AG09319 (cell line): ENCODE measurements around the gene FICD.
"Not testable (repeated sequence)": the region's sequence is repeated elsewhere in the genome, so short reads cannot be mapped to it uniquely, and the experiment has no call there.

Source experiments
- DNase-seq: peaks from one replicate; pipeline ENCODE4 v3.0.0-alpha.2; 2010; ENCODE audit warnings: low read depth; ENCODE audit errors: extremely low read depth
- TF ChIP-seq, protein P1 (sequence below): IDR thresholded peaks from 2 replicates; pipeline ENCODE4 v1.5.1; 2011; ENCODE audit warnings: low read depth, mild to moderate bottlenecking, inconsistent platforms, low read length, moderate library complexity

Gene FICD

DNA sequence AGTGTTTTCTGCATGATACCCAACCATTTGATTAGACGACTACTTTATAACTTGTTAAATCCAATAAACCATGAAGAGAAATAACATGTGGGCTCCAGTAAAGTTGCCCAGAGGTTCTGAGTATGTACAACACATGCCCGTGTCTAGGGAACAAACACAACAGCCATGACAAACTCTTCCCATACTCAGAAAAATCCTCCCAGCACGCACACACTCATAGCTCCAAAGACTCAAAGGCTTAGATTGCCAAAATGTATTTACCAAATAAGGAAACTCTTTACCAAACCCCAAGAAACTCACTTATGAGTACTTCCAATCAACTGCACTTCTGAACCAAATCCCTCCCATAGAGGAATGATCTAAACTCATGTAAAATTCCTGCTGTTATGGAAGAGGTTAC, 28.6 kb downstream of the FICD start:
- DNase-seq, result no peak
- TF ChIP-seq, protein P1, sequence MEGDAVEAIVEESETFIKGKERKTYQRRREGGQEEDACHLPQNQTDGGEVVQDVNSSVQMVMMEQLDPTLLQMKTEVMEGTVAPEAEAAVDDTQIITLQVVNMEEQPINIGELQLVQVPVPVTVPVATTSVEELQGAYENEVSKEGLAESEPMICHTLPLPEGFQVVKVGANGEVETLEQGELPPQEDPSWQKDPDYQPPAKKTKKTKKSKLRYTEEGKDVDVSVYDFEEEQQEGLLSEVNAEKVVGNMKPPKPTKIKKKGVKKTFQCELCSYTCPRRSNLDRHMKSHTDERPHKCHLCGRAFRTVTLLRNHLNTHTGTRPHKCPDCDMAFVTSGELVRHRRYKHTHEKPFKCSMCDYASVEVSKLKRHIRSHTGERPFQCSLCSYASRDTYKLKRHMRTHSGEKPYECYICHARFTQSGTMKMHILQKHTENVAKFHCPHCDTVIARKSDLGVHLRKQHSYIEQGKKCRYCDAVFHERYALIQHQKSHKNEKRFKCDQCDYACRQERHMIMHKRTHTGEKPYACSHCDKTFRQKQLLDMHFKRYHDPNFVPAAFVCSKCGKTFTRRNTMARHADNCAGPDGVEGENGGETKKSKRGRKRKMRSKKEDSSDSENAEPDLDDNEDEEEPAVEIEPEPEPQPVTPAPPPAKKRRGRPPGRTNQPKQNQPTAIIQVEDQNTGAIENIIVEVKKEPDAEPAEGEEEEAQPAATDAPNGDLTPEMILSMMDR, result no peak

DNA sequence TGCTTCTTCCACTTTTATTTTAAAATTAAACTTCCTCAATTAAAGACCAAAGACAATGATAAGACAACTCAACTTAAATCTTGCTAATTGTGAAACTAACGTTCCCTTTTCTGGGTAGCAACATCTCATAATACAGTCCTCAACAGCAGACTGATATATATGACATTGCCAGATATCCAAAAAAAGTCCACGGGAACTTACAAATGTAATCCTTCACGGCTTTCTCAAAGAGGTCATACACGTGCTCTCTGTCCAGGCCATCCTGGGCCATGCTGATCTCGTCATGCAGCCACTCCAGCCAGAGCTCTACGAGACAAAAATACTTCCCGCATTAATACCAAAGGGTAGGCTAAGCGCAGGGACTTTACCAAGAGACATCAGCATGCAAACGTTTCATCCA, 32.6 kb downstream of the FICD start:
- TF ChIP-seq, protein P1, result no peak
- DNase-seq, result no peak

DNA sequence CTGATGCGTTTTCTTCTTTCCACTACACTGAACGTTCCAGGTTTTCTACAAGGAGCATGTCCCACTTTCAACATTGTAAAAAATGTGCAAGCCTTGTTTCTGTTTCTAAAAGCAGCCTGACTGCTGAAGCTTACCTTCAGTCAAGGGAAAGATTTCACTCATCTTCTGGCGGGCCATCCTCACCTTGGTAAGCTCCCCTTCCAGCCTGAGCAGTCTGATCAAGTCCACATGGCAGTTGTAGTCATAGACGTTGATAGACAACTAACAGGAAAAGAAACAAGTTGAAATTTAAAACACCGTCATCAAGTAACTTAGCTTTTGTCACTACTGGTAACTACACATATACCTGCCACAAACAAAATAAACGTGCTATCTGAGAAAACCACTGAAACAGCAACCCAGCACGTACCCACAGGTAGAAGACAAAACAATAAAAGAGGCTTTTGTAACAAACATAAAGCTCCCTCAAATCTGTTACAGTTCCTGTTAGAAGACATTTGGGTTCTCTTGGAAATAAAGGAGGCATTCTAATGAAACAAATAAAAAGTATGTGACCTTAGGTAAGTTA, 34.0 kb downstream of the FICD start:
- TF ChIP-seq, protein P1, result no peak
- no peak for DNase-seq

DNA sequence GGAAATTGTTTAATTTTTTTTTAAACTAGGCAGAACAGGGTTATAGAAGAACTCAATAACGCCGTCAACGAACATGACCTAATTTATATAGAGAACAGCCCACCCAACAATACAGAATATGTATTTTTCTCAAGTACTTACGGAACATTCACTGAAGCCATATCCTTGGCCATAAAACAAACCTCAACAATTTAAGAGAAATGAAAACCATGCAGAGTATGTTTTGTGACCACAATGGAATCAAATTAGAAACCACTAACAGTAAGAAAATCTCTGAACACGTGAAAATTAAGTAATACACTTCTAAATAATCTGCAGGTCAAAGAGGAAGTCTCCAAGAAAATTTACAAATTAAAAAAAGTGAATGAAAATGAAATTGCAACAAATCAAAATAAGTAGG, 36.5 kb downstream of the FICD start:
- peak; percentile 36 for DNase-seq
- TF ChIP-seq, protein P1, result no peak

DNA sequence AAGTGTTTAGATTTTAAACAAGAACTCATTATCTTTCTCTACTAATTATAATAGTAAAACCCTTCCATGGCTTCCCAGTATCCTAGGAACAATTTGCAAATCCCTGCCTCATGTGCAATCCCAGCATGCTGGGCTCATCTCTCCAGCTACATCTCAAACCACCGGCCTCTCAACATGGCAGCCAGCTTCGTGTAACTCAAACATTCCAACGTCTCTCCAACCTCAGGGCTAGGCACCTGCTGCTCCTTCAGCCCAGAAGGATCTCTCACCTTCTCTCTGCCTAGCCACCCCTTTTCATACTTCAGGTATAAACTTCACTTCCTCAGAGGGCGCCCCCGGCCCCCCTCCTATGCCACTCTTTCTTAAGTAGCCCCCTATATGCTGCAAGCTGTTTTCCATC, 38.7 kb downstream of the FICD start:
- TF ChIP-seq, protein P1, result no peak
- no peak for DNase-seq

DNA sequence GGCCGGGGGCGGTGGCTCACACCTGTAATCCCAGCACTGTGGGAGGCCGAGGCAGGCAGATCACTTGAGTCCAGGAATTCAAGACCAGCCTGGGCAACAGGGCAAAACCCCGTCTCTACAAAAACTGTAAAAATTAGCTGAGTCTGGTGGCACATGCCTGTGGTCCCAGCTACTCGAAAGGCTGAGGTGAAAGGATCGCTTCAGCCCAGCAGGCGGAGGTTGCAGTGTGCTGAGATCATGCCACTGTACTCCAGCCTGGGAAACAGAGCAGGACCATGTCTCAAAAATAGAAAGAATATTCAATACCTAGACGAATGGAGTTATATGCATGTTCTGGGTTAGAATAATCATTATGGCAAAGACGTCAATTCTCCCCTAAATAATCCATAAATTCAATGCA, 40.3 kb downstream of the FICD start:
- DNase-seq, result not testable (repeated sequence)

DNA sequence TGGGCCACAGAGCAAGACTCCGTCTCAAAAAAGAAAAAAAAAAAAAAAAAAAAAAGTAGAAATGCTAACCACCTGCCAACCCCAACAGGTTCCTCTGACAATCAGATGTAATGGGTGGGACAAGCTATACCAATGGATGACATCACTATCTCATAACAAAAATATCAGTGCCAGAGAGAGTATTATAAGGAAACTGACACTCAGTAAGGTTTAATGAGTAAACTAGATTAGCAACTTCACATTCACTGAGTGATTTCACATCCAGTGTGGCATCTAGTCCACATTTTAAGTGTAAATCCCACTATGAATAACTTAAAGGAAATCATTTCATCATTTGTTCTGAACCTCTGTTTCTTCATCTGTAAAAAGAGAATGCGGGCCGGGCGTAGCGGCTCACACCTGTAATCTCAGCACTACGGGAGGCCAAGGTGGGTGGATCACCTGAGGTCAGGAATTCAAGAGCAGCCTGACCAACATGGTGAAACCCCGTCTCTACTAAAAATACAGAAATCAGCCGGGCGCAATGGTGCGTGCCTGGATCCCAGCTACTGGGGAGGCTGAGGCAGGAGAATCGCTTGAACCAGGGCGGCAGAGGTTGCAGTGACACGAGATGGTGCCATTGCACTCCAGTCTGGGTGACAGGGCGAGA, 44.1 kb downstream of the FICD start:
- TF ChIP-seq, protein P1, result no peak

DNA sequence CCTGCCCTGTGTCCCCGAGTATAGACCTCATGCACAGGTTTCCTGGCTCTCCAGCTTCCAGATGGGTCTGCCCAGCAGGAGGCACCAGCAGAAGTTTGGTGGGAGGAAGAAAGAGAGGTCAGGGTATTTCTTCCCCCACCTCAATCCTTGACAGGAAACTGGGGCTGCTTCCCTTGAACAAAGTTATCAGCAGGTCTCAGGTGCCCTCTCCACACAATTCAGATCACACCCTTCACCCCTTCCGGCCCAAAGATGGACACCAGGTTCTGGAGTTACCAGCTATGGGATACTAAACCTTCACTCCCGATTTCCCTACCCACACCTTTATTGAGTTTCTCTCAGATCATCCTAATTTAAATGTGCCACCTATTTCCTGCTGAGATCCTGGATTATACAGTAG, 44.7 kb downstream of the FICD start:
- TF ChIP-seq, protein P1, result no peak
- DNase-seq, result no peak

More for the DNA sequence above, 44.1 kb downstream of the FICD start:
- DNase-seq, result no peak
